Stimulated activated naive B cell treated with anti-CD40 and anti-IgM and Interleukin-4, amounts not matched to agents 10 μg/mL and 1 μg/mL and 100 μg/mL, for 72 hours (primary cell): ENCODE results near the gene ANAPC10.
A peak's percentile ranks its signal among the peaks of the same experiment; 100 is the strongest.

Experiments
- ATAC-seq, 2 donors: fragments of 150-1000 bp; cut with Tn5 transposase; replicated peaks; 2 replicates each; pipeline ENCODE4 v1.10.0; 2021; ENCODE audit warnings: moderate library complexity in 1 of 2
- DNase-seq: peaks from one replicate; pipeline ENCODE4 v3.0.0; 2021
- H3K27ac Mint-ChIP-seq: one replicate; pipeline ENCODE4 v1.8.0; 2022; ENCODE audit warnings: mild to moderate bottlenecking, mixed read lengths
- H3K27me3 Mint-ChIP-seq, 2 donors: one replicate each; pipeline ENCODE4 v1.8.0; 2022; ENCODE audit warnings: mixed read lengths in 2 of 2
- H3K36me3 Mint-ChIP-seq, 2 donors: one replicate each; pipeline ENCODE4 v1.8.0; 2022; ENCODE audit warnings: mixed read lengths in 2 of 2, mild to moderate bottlenecking in 1 of 2
- H3K4me1 Mint-ChIP-seq, 2 donors: one replicate each; pipeline ENCODE4 v1.8.0; 2022; ENCODE audit warnings: mixed read lengths in 2 of 2, mild to moderate bottlenecking in 1 of 2
- H3K4me3 Mint-ChIP-seq, 2 donors: one replicate each; pipeline ENCODE4 v1.8.0; 2022; ENCODE audit warnings: mild to moderate bottlenecking in 2 of 2, mixed read lengths in 2 of 2, moderate library complexity in 1 of 2
- H3K9me3 Mint-ChIP-seq, 2 donors: one replicate each; pipeline ENCODE4 v1.8.0; 2022; ENCODE audit warnings: mixed read lengths in 2 of 2, mild to moderate bottlenecking in 1 of 2

Gene ANAPC10

GRCh38 chr4:145097331-145097820 is 620 bp downstream of the ANAPC10 start:
- Mint-ChIP-seq H3K4me1 (peaks cover 13 to 25% of the 10 kb centered on the region in 2 donors), H3K4me3 (peak overlapping the region; percentile 93 to 97)
- peak; percentile 0 for ATAC-seq

GRCh38 chr4:145093638-145094037 is 4.4 kb downstream of the ANAPC10 start:
- ATAC-seq: no peak
- H3K36me3 Mint-ChIP-seq: peaks cover 49 to 53% of the 10 kb centered on the region in 2 donors

More at GRCh38 chr4:145097331-145097820, 620 bp downstream of the ANAPC10 start:
- Mint-ChIP-seq H3K27ac (peak overlapping the region; percentile 100), H3K36me3 (peaks cover 31 to 34% of the 10 kb centered on the region in 2 donors), H3K27me3 (no peaks in the 10 kb centered on the region), H3K9me3 (peaks cover 0 to 2% of the 10 kb centered on the region in 2 donors)
- DNase-seq: no peak

GRCh38 chr4:145090380-145090779 is 7.6 kb downstream of the ANAPC10 start:
- Mint-ChIP-seq H3K36me3 (peaks cover 69 to 70% of the 10 kb centered on the region in 2 donors), H3K4me1 (peaks cover 15 to 30% of the 10 kb centered on the region in 2 donors), H3K9me3 (peaks cover 0 to 4% of the 10 kb centered on the region in 2 donors), H3K27me3 (no peaks in the 10 kb centered on the region), H3K27ac (no peak overlapping the region), H3K4me3 (no peak overlapping the region)
- ATAC-seq (no peak), DNase-seq (no peak)

More at GRCh38 chr4:145093638-145094037, 4.4 kb downstream of the ANAPC10 start:
- DNase-seq: no peak
- Mint-ChIP-seq H3K9me3 (peaks cover 0 to 2% of the 10 kb centered on the region in 2 donors), H3K27me3 (no peaks in the 10 kb centered on the region), H3K27ac (no peak overlapping the region), H3K4me3 (no peak overlapping the region), H3K4me1 (peaks cover 12 to 23% of the 10 kb centered on the region in 2 donors)

- DNase-seq: no peak
- peaks cover 39 to 58% of the 10 kb centered on the region in 2 donors for H3K36me3 Mint-ChIP-seq
- H3K27me3 Mint-ChIP-seq: no peaks in the 10 kb centered on the region
- H3K4me1 Mint-ChIP-seq: peaks cover 8 to 25% of the 10 kb centered on the region in 2 donors
- H3K27ac Mint-ChIP-seq: peak overlapping the region; percentile 51
- H3K9me3 Mint-ChIP-seq: peaks cover 0 to 2% of the 10 kb centered on the region in 2 donors
- H3K4me3 Mint-ChIP-seq: no peak overlapping the region
- peak in 1 of 2 donors; percentile 42 for ATAC-seq
Measured at GRCh38 chr4:145083891-145084605, 13.9 kb downstream of the ANAPC10 start.

- no peak for ATAC-seq
- H3K27me3 Mint-ChIP-seq: no peaks in the 10 kb centered on the region
- DNase-seq: no peak
- H3K27ac Mint-ChIP-seq: no peak overlapping the region
- H3K4me3 Mint-ChIP-seq: no peak overlapping the region
- H3K9me3 Mint-ChIP-seq: peaks cover 7 to 10% of the 10 kb centered on the region in 2 donors
- peaks cover 45 to 57% of the 10 kb centered on the region in 2 donors for H3K36me3 Mint-ChIP-seq
- H3K4me1 Mint-ChIP-seq: peaks cover 5 to 22% of the 10 kb centered on the region in 2 donors
Measured at GRCh38 chr4:145081756-145082155, 16.2 kb downstream of the ANAPC10 start.

- Mint-ChIP-seq H3K27me3 (no peaks in the 10 kb centered on the region), H3K4me3 (no peak overlapping the region), H3K9me3 (peaks cover 7 to 10% of the 10 kb centered on the region in 2 donors), H3K36me3 (peaks cover 38 to 55% of the 10 kb centered on the region in 2 donors), H3K4me1 (peaks cover 11 to 24% of the 10 kb centered on the region in 2 donors), H3K27ac (no peak overlapping the region)
- ATAC-seq (no peak), DNase-seq (no peak)
Measured at GRCh38 chr4:145076469-145076855, 21.5 kb downstream of the ANAPC10 start.

GRCh38 chr4:145075742-145076468 is 22.1 kb downstream of the ANAPC10 start:
- no peak for ATAC-seq
- Mint-ChIP-seq H3K4me3 (no peak overlapping the region), H3K36me3 (peaks cover 39 to 55% of the 10 kb centered on the region in 2 donors)

GRCh38 chr4:145071560-145071959 is 26.4 kb downstream of the ANAPC10 start:
- ATAC-seq (no peak), DNase-seq (no peak)
- no peak overlapping the region for H3K4me3 Mint-ChIP-seq
- no peak overlapping the region for H3K27ac Mint-ChIP-seq
- H3K36me3 Mint-ChIP-seq: peaks cover 12 to 32% of the 10 kb centered on the region in 2 donors
- no peaks in the 10 kb centered on the region for H3K27me3 Mint-ChIP-seq
- H3K9me3 Mint-ChIP-seq: no peaks in the 10 kb centered on the region
- peaks cover 5 to 7% of the 10 kb centered on the region in 2 donors for H3K4me1 Mint-ChIP-seq

More at GRCh38 chr4:145075742-145076468, 22.1 kb downstream of the ANAPC10 start:
- no peak for DNase-seq
- no peak overlapping the region for H3K27ac Mint-ChIP-seq
- no peaks in the 10 kb centered on the region for H3K27me3 Mint-ChIP-seq
- peaks cover 7 to 10% of the 10 kb centered on the region in 2 donors for H3K9me3 Mint-ChIP-seq
- peaks cover 11 to 24% of the 10 kb centered on the region in 2 donors for H3K4me1 Mint-ChIP-seq

- ATAC-seq (no peak), DNase-seq (no peak)
- no peaks in the 10 kb centered on the region for H3K9me3 Mint-ChIP-seq
- H3K4me3 Mint-ChIP-seq: no peak overlapping the region
- H3K4me1 Mint-ChIP-seq: no peaks in the 10 kb centered on the region
- peaks cover 4 to 16% of the 10 kb centered on the region in 2 donors for H3K36me3 Mint-ChIP-seq
- H3K27me3 Mint-ChIP-seq: no peaks in the 10 kb centered on the region
- no peak overlapping the region for H3K27ac Mint-ChIP-seq
Measured at GRCh38 chr4:145069361-145069760, 28.6 kb downstream of the ANAPC10 start.

GRCh38 chr4:145066063-145066501 is 31.9 kb downstream of the ANAPC10 start:
- Mint-ChIP-seq H3K27ac (no peak overlapping the region), H3K27me3 (no peaks in the 10 kb centered on the region), H3K4me1 (no peaks in the 10 kb centered on the region), H3K4me3 (no peak overlapping the region), H3K36me3 (peaks cover 11 to 23% of the 10 kb centered on the region in 2 donors), H3K9me3 (no peaks in the 10 kb centered on the region)
- DNase-seq (no peak), ATAC-seq (no peak)

GRCh38 chr4:145061318-145061920 is 36.6 kb downstream of the ANAPC10 start:
- no peaks in the 10 kb centered on the region for H3K9me3 Mint-ChIP-seq
- H3K4me1 Mint-ChIP-seq: peaks cover 7 to 9% of the 10 kb centered on the region in 2 donors
- DNase-seq (no peak), ATAC-seq (no peak)
- no peaks in the 10 kb centered on the region for H3K27me3 Mint-ChIP-seq
- peaks cover 6 to 10% of the 10 kb centered on the region in 2 donors for H3K36me3 Mint-ChIP-seq
- H3K4me3 Mint-ChIP-seq: no peak overlapping the region
- no peak overlapping the region for H3K27ac Mint-ChIP-seq

GRCh38 chr4:145058256-145058655 is 39.7 kb downstream of the ANAPC10 start:
- Mint-ChIP-seq H3K9me3 (no peaks in the 10 kb centered on the region), H3K36me3 (peaks cover 8 to 11% of the 10 kb centered on the region in 2 donors), H3K27me3 (no peaks in the 10 kb centered on the region), H3K4me3 (no peak overlapping the region), H3K27ac (no peak overlapping the region), H3K4me1 (peaks cover 8 to 13% of the 10 kb centered on the region in 2 donors)
- ATAC-seq (no peak), DNase-seq (no peak)

- H3K27ac Mint-ChIP-seq: no peak overlapping the region
- no peak overlapping the region for H3K4me3 Mint-ChIP-seq
- peaks cover 8 to 13% of the 10 kb centered on the region in 2 donors for H3K4me1 Mint-ChIP-seq
- H3K9me3 Mint-ChIP-seq: no peaks in the 10 kb centered on the region
- ATAC-seq (no peak), DNase-seq (no peak)
- H3K36me3 Mint-ChIP-seq: peaks cover 4 to 6% of the 10 kb centered on the region in 2 donors
- H3K27me3 Mint-ChIP-seq: no peaks in the 10 kb centered on the region
Measured at GRCh38 chr4:145056325-145057130, 41.5 kb downstream of the ANAPC10 start.
